GM20431 (cell line): ENCODE results near the gene KYNU.
"Not testable (repeated sequence)": the region's sequence is repeated elsewhere in the genome, so short reads cannot be mapped to it uniquely, and the experiment has no call there.

Experiments
- in situ Hi-C: fragments of 300-500 bp; cut with MseI, MboI; formaldehyde crosslinking; loops from one replicate; pipeline ENCODE4 v1.15.0; 2020; ENCODE audit warnings: low sequenced_read_pairs; ENCODE audit not compliant: unreplicated experiment

Gene KYNU

DNA sequence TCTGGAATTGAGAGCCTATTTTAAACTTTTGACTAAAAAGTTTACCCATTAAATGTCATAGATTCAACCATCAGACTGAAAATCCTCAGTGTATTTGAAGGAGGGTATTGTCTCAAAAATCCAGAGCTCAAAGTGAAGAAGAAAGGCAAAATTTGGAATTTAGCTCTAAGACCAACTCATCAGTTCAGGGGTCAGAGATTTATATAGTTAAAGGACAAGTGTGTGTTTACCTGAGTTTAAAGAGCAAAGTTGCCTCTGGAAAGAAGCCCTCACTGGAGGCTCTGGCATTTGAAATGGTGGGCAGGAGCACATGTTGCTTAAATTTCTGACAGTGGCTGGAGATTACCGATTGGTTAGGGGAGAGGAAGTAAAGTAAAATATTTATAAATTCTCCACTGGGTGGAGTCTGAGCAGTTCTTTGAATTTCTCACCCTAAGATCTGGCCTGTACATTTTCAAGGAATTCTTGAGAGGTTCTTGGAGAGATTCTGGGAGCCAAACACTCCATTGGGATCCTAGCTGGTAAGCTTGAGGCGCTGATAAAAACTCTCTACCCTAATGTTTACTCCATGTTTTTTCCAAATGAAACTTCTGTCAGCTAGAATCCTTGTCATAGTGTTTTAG, at the start of gene KYNU:
Gene KYNU, plus strand, starts transcription at position 449 of the 623 bp plus-strand sequence. CDS start 7,704 bp downstream, outside the sequence.
- in situ Hi-C loops, result no loop called here

DNA sequence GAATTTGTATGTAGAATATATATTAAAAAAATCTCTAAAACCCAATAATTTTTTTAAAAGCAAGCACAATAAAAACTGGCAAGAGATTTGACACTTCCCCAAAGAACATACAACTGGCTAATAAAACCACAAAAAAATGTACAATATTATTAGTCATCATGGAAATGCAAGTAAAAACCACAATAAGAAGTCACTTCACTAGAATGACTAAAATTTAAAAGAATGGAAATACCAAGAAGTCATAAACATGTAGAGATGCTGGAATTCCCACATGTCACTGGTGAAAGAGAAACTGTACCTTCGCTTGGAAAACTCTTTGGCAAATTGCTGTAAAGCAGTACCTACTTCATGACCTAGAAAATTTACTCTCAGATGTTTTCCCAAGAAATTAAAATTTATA, 43.4 kb upstream of the KYNU start:
- in situ Hi-C loops, result no loop called here

DNA sequence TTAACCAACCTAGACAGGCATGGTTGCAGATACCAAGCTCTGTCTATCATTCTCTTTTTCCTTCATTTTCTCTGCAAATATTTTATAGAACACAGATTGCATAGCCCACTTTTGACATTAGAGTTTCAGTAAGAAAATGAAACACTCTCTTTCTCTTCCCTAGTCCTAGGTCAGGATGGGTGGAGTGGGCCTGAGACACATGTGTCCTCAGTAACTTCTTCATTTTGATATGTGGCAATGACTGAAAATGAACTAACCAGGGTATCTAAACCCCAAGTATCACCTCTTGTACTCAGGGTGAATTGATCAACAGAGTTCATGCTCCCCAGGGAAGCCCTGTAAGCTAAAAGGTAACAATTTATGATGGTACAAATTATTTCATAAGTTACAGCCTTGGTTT, 37.0 kb upstream of the KYNU start:
- in situ Hi-C loops, result no loop called here

DNA sequence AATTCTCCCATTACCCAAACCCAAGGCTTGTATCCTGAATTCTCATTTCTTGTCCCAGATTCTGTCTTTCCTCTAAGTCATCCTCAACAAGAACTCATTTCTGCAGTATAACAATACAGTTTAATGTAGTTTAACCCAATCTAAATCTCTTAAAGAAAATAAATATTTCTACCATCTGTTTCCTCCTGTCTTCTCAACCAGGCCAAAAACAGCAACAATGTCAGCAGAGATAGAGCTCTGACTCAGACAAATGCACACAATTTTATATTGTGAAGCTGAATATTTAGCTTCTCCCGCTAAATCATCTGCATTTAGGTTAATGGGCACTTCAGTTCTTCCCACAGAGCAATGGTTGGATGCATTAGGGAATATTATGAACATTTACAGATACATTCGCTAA, 35.7 kb upstream of the KYNU start:
- in situ Hi-C loops, result no loop called here

DNA sequence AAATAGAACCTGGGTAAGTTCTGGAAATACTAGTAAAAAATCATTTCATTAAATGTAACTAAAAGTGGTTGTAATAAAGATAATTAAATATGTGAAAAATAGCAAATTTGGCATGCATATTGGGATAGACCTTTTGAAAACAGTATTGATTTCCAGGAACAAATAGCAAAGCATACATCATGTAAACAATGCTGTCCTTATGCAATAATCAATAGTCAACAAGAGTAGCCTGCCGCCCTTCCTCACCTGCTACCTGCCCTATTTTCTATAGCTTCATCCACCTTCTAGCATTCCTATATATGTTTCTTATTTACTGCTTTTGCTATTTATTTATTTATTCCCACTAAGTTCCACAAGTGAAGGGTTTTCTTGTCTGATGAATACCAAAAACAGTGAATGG, 35.1 kb upstream of the KYNU start:
- in situ Hi-C loops, result no loop called here

DNA sequence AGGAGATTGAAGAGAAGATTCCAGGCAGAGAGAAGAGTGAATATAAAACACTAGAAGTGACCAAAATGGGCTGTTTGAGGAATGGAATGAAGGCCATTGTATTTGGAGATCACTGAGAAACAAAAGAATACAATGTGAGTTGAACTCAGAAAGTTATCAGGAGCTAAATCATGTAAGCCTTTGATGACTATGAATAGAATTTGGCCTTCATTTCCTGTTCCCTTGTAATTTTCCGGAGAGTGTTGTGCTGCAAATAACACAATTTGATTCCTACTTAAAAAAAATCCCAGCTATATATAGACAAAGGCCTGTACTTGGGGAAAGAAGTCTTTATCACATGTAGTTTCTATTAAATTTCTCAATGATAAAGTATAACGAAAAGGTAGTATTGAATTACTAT, 33.7 kb upstream of the KYNU start:
- in situ Hi-C loops, result no loop called here

DNA sequence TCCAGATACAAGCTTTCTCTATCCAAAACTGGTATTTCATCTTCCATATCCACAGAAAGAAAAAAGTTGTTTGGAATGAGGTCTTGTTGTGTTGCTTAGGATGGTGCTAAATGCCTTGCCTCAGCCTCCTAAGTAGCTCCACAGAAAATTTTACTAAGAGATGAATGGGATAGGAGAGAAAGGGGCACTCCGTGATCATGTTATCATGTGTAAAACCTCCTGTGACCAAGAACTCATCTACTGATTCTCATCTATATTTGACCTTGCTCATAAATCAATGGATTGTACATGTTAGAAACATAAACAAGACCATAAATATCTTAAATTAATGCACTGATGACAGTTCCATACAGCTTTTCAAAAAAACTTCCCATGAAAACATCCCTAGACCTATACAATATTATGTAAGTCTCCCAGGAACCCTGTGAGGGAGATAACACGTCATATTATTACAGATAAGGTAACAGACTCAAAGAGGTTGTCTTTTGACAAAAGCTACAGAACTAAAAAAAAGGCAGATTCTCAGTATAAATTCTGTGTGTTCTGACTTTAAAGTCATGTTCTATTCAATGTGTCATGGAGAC, 29.3 kb upstream of the KYNU start:
- in situ Hi-C loops, result no loop called here

DNA sequence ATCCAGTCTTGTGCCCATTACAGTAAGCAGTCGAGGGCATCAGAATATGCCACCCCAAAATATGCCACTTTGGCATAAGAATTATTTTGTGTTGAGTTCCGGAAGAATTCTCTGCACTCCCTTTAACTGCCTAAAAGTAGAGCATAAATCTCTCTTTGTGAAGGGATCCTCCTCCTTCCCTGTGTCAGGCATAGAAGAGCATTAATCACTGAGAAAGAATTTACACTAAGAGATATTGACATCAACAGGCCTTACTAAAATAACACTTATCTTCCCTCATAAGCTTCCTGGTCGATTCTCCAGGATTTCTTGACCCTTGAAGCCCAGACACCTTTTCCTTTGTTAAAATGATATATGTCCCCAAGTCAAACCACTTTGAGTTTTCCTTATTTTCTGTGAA, 27.6 kb upstream of the KYNU start:
- in situ Hi-C loops, result no loop called here

DNA sequence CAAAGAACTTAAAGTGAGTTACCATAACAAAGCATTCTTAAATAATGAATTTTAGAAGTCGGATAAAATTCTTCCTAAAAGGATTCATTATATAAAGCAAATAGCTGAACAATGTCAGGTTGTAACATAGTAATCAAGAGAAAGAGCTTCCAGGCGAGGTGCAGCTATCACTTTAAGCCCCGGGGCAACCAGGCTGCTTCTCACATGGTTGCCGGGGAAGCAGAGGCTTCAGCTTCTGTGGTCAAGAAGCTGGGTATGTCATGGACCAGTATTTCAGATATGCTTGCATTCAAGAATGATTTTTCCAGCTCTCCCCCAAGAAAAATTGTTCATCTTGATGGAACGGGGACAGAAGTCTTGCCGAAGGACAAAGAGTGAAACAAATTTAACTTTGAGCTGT, 23.6 kb upstream of the KYNU start:
- in situ Hi-C loops, result no loop called here

DNA sequence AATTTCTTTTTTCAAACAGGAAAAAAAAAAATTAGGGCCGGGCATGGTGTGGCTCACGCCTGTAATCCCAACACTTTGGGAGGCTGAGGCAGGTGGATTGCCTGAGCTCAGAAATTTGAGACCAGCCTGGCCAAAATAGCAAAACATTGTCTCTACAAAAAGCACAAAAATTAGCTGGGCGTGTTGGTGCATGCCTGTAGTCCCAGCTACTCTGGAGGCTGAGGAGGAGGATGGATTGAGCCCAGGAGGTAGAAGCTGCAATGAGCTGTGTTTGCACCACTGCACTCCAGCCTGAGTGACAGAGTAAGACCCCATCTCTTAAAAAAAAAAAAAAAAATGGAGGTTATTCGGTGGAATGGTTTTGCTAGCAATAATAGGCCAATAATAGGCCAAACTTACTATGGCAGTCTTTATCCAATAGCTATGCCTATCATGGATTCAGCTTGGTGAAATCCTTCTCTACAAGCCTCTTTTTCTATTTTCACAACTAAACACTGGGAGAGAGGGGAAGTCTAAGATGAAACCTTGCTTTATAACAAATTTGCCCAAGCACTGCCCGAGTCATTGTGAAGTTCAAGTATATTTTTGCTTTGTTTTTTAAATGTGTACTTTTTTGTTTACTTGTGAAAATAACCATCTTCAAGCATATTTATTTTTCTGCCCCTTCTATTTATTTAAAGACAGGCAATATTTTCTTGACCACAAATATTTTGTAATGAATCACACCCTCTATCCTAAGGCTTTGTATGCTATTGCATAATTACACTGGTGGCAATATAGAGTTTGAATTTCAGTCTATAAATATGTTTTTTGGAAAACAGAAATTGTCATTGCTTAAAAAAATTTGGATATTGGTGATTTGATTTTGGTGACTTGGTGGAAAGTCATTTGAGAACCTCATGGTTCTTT, 20.0 kb upstream of the KYNU start:
- in situ Hi-C loops, result no loop called here

DNA sequence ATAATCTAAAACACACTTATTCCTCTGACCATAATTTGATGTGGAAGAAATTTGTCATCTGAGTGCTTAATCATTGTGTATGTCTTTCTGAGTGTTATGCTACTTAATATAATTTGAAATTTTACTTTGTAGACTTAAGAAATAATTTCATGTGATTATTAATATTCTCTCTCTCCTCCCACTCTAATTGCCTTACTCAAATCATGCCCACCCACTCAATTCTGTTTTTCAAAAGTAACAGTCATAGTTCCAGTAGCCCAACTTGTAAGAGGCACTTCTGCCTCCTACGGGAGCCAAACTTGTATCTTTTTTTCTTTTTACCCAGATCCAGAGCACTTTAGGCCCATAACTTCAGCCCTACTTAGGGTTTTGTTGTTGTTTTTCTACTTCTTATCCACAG, 18.5 kb upstream of the KYNU start:
- in situ Hi-C loops, result no loop called here

DNA sequence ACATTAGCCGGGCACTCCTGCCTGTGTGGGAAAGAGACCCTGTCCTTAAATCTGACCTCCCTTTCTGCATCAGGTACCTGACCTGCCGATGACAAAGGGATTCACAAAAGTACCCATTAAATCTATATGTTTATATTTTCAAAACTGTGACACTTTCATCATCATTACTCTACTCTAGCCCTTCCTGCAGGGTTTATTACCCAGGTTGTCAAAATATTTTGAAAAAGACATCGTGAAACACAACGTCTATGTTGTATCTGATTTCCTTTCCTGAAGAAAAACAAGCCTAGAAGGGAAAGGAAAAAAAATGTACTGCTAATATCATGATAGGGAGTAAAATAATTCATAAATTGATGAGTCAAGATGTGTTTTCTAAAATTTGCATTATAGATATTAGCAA, 15.2 kb upstream of the KYNU start:
- in situ Hi-C loops, result no loop called here

DNA sequence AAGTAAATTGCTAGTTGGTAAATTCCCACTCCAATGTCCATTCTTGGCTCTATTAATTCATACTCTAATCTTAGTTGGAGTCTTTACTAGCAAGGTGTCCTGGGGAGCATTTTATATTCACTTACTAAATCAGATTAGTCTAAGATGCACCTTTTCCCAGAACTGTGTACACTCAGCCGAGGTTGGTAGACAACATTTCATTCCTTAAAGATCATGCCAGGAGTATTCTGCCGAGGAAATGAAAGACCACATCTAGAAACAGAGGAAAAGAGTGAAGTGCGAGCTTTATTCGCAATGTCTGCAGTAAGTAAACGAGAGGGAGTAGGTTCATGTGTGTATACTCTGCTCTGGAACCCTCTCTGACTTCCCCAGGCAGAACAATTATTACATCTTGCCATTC, 14.6 kb upstream of the KYNU start:
- in situ Hi-C loops, result no loop called here

DNA sequence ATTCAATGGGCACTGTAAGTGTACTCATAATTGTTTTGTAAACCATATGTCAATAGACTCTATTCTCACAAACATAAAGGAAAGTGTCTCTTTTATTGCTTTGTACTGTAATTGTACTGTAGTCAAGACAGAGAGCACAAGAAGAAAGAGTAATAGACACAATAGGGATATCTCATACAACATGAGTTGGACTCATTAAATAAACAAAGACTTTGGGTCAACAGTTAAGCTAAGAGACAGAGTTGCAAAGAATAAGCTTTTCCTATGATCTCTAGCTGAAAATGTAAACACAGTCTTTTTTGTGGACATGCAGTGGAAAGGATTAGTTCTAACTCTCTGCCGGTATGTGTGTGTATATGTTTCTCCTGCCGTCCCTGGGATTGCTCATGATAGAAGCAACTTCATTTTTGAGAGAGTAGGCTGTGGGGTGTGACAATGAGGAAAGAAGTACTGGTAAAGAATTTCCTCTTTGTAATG, 13.9 kb upstream of the KYNU start:
- in situ Hi-C loops, result no loop called here

DNA sequence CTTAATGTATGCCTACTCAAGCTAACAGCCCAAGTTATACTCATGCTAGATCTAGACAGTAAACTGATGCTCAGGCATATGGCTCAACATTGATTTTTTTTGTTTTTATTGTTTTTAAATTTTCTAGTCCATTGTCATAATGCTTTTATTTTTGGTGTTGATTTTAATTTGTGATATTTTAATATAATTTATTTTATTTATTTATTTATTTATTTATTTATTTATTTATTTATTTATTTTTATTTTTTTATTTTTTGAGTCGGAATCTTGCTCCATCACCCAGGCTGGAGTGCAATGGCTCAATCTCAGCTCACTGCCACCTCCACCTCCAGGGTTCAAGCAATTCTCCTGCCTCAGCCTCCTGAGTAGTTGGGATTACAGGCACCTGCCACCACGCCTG, 12.9 kb upstream of the KYNU start:
- in situ Hi-C loops, result not testable (repeated sequence)

DNA sequence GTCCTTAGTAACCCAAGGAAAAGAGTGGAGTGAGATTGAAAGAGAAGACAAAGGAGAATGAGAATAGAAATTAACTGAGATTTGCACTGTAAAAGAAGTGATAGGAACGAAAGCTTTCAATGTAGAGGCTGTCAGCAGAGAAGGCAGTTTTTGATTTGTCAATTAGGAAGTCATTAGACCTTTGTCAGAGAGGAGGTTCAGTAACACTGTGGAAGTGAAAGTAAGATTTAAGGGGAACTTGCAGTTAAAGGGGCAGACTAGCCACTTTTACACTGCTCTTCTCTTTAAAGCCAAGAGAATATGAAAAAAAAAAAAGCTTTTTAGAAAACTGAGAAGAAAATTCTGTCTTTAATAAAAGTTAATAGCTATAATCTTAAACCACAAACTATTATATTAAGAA, 11.5 kb upstream of the KYNU start:
- in situ Hi-C loops, result no loop called here

DNA sequence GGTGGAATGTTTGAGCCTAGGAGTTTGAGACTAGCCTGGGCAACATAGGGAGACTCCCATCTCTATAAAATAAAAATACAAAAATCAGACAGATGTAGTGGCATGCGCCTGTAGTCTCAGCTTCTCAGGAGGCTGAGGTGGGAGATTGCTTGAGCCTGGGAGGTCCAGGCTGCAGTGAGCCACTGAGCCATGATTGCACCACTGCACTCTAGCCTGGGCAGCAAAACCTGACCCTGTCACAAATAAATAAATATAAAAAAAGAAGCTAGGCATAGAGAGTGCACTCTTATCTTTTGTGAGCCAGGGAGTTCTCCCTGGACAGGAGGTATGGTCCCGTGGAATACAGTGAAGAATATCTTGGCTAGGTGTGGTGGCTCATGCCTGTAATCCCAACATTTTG, 11.0 kb upstream of the KYNU start:
- in situ Hi-C loops, result no loop called here

DNA sequence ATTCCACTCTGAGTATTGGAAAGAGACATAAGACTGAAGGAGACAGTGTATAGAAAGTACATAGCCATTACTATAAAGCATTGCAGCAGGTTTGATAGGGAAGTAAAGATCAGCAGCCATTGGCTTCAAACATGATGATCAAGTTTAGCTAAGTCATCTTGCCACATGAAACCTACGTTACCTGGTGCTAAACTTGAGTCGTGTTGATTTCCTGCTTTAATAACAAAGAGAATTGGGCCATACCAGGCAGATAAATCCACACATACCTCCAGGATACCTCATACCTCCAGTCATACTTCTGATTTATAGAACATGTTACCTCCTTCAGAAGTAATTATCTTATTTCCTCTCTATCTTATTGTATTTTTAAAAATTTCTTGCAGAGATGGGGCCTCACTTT, 10.3 kb upstream of the KYNU start:
- in situ Hi-C loops, result no loop called here

DNA sequence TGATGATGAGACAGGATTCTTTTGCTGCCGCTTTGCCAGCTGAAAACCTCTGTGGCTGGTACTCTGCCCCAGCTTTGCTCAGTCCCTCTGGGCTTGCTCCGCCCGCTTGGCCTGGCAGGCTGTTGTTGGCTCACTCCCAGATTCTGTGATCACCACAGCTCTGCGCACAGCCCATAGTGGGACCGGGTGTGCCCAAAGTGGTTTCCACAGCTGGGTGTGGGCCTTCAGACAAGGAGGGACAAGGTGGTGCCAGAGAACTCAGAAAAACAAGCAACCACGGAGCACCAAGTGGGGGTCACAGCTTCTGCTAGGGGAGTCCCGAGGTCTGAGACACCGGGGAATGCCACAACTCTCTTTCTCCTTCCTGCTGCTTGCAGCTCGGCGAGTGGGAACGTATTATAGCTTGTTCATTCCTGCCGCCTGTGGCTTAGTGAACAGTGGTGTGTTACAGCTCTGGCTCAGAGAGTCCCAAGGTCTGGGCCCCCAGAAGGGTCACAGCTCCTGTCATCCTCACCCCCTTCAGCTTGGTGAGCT, 9.2 kb upstream of the KYNU start:
- in situ Hi-C loops, result no loop called here

DNA sequence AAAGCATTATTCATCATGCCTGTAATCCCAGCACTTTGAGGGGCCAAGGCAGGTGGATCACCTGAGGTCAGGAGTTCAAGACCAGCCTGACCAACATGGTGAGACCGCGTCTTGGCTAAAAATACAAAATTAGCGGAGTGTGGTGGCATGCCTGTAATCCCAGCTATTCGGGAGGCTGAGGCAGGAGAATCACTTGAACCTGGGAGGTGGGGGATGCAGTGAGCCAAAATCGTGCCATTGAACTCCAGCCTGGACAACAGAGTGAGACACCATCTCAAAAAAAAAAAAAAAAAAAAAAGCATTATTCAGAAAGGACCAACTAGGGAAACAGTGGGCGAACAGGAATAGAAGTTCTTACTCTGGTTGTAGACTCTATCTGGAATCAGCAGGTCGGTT, 8.4 kb upstream of the KYNU start:
- in situ Hi-C loops, result not testable (repeated sequence)
